ENCODE results near the gene GEMIN2.
"Not testable (repeated sequence)": the region's sequence is repeated elsewhere in the genome, so short reads cannot be mapped to it uniquely, and the experiment has no call there.

Gene GEMIN2

DNA sequence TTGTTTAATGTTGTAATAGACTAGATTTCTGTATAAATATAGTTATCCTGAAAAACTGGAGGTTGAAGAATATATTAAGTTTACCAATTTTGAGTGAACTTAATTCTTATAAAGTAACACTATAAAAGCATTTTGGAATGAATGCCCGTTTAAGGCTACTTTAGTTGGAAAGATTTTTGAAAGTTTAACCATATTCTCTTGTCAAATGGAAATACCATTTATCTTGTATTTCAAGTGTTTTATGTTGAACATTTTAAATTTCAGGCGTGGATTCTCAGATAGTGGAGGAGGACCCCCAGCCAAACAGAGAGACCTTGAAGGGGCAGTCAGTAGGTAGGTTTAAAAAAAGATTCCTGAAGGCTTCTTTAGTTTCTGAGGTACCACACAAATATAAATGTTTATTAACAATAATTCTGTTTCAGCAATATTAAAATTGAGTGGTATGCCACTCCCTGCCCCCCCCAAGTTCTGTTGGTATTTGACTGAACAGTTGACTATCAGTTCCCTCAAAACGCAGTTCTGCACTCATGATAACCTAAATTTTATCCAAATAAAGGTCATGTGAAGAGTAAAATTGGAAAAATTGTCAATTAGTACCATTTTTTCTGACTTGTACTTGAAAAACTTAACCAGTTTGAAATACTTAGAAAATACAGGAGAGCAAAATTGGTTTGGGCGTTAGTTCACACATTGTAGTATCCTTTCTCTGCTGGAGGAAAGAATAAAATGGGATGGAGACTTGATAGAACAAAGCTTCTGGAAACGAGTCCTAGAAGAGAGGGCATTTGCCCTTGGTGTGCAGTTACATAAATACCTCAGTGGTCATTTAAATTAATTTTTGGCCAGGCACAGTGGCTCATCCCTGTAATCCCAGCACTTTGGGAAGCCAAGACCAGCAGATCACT lies 62.4 kb downstream of the GEMIN2 start:
- no peak for DNase-seq (ENCODE audit: low spot score)

DNA sequence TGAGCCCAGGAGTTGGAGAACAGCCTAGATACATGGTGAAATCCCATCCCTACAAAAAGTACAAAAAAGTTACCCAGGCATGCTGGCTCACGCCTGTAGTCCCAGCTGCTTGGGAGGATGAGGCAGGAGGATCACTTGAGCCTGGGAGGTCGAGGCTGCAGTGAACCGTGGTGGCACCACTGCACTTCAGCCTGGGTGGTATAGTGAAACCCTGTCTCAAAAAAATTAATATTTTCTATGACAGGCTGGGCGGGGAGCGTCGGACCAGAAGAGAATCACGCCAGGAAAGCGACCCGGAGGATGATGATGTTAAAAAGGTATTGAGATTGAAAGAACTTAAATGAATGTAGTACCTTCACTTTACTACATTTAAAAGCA lies 63.0 kb downstream of the GEMIN2 start:
- DNase-seq (ENCODE audit: low spot score): no peak

- no peak for DNase-seq (ENCODE audit: low spot score)
These were observed 64.9 kb downstream of the GEMIN2 start for GRCh38 chr14:39179042-39179441.

DNA sequence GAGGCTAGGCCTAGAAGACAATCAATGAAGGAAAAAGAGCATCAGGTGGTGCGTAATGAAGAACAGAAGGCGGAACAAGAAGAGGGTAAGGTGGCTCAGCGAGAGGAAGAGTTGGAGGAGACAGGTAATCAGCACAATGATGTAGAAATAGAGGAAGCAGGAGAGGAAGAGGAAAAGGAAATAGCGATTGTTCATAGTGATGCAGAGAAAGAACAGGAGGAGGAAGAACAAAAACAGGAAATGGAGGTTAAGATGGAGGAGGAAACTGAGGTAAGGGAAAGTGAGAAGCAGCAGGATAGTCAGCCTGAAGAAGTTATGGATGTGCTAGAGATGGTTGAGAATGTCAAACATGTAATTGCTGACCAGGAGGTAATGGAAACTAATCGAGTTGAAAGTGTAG lies 66.4 kb downstream of the GEMIN2 start:
- no peak for DNase-seq (ENCODE audit: low spot score)

DNA sequence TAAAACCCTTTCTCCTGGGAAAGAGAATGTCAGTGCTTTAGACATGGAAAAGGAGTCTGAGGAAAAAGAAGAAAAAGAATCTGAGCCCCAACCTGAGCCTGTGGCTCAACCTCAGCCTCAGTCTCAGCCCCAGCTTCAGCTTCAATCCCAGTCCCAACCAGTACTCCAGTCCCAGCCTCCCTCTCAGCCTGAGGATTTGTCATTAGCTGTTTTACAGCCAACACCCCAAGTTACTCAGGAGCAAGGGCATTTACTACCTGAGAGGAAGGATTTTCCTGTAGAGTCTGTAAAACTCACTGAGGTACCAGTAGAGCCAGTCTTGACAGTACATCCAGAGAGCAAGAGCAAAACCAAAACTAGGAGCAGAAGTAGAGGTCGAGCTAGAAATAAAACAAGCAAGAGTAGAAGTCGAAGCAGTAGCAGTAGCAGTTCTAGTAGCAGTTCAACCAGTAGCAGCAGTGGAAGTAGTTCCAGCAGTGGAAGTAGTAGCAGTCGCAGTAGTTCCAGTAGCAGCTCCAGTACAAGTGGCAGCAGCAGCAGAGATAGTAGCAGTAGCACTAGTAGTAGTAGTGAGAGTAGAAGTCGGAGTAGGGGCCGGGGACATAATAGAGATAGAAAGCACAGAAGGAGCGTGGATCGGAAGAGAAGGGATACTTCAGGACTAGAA lies 67.0 kb downstream of the GEMIN2 start:
- no peak for DNase-seq (ENCODE audit: low spot score)

- no peak for DNase-seq (ENCODE audit: low spot score)
These were observed 67.5 kb downstream of the GEMIN2 start for GRCh38 chr14:39181693-39182047.

- DNase-seq (ENCODE audit: low spot score): no peak
These were observed 68.9 kb downstream of the GEMIN2 start for GRCh38 chr14:39182770-39183684.

DNA sequence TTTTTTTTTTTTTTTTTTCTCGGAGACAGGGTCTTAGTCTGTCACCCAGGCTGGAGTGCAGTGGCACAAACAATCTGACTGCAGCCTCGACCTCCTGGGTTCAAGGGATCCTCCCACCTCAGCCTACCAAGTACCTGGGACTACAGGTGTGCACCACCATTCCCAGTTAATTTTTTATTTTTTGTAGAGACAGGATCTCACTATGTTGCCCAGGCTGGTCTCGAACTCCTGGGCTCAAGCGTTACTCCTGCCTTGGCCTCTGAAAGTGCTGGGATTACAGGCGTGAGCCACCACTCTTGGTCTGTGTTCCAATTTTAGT lies 69.5 kb downstream of the GEMIN2 start:
- DNase-seq (ENCODE audit: low spot score): not testable (repeated sequence)

DNA sequence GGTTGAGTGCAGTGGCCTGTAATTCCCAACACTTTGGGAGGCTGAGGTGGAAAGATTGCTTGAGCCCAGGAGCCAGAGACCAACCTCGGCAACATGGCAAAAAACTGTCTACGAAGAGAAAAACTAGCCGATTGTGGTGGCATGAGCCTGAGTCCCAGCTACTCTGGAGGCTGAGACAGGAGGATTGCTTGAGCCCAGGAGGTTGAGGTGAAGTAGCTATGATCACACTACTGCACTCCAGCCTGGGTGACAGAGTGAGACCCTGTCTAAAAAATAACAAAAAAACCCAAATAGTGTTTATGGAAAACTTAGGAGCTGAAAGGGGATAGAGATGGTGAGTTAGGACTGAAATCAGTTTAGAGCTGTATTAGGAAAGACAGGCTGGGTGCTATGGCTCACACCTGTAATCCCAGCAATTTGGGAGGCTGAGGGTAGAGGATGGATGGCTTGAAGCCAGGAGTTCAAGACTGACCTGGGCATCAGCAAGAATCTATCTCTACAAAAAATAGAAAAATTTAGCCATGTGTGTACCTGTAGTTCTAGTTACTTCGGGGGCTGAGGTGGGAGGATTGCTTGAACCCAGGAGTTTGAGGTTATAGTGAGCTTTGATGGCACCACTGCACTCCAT lies 70.6 kb downstream of the GEMIN2 start:
- no peak for DNase-seq (ENCODE audit: low spot score)

DNA sequence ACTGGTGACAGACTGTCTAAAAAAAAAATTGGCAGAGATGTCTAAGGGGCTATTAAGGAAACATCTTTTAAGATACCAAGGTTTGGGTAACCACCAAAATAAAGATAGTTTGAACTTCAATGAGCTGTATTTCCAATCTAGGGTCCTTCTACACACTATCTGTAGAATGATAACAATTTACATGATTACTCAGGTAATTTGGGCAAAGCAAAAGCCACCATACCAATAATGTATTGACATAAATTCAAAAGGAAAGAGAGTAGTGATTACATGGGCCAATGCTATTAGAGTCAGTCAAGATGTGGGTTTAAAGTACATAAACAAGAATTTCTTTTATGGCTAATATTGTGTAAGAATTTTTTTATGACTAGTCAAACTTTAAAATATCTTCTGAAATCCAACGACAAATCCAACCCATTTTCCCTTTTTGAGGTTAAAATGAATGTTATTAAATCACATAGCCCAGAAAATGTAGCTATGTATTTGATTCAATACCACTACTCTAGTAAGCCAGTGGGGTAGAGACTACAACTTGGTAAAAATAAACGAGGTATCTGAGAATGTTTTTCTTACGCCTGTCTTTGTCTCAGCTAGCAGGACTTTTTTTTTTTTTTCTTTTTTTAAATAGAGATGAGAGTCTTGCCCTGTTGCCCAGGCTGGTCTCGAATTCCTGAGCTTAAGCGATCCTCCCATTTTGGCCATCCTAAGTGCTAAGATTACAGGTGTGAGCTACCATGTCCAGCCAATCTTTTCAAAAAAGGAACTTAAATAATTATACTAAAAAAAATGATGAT lies 71.3 kb downstream of the GEMIN2 start:
- DNase-seq (ENCODE audit: low spot score): no peak

Data from kidney tubule cell (primary cell).